Upper lobe of left lung (tissue), 6 donors: ENCODE results near the gene POU2AF3. TPM values are rescaled to one million over a fixed set of nuclear protein-coding genes. Genes with fewer than 3 reads are reported as not detected.
"Not testable (repeated sequence)": the region's sequence is repeated elsewhere in the genome, so short reads cannot be mapped to it uniquely, and the experiment has no call there.

ENCODE experiments used
- ATAC-seq, 2 donors: fragments of 200-7000 bp; cut with Tn5 transposase; one replicate each; pipeline ENCODE4 v1.9.1; 2022; ENCODE audit warnings: mild to moderate bottlenecking in 2 of 2, moderate library complexity in 2 of 2; ENCODE audit not compliant: low FRiP score in 2 of 2
- DNase-seq, 2 donors: peaks; one replicate each; pipeline ENCODE4 v3.0.0-alpha.2; 2019 to 2020
- H3K27ac ChIP-seq, 4 donors: fragments of 200-600 bp; sonication (generic); one replicate each; pipeline ENCODE4 v1.5.1; 2016 to 2019
- H3K27me3 ChIP-seq, 4 donors: fragments of 200-600 bp; sonication (generic); one replicate each; pipeline ENCODE4 v1.5.1; 2017 to 2019
- H3K36me3 ChIP-seq, 4 donors: fragments of 200-600 bp; sonication (generic); one replicate each; pipeline ENCODE4 v1.5.1; 2016 to 2019
- H3K4me1 ChIP-seq, 4 donors: fragments of 200-600 bp; sonication (generic); one replicate each; pipeline ENCODE4 v1.5.1; 2018 to 2019
- H3K4me3 ChIP-seq, 4 donors: fragments of 200-600 bp; sonication (generic); one replicate each; pipeline ENCODE4 v1.5.1; 2017 to 2019; ENCODE audit warnings: mild to moderate bottlenecking in 2 of 4, moderate library complexity in 1 of 4
- H3K9me3 ChIP-seq, 4 donors: fragments of 200-600 bp; sonication (generic); one replicate each; pipeline ENCODE4 v1.5.1; 2018 to 2019
- CTCF ChIP-seq, 6 experiments: fragments of 450-650 bp in 4 of 6; fragments of 200-600 bp in 2 of 6; sonication (generic) in 2 of 6; IDR thresholded peaks; one replicate each; pipeline ENCODE4 v1.5.1; 2016 to 2019; ENCODE audit warnings: antibody characterized with exemption in 6 of 6
- EP300 ChIP-seq, 4 donors: sonication (generic); formaldehyde crosslinking; IDR thresholded peaks; one replicate each; pipeline ENCODE4 v1.5.1; 2017; ENCODE audit warnings: antibody characterized with exemption in 4 of 4, control low read depth in 2 of 4
- POLR2A ChIP-seq, 4 donors: fragments of 450-650 bp; IDR thresholded peaks; one replicate each; pipeline ENCODE4 v1.5.1; 2016 to 2017; ENCODE audit warnings: antibody characterized with exemption in 4 of 4, mild to moderate bottlenecking in 2 of 4
- POLR2AphosphoS5 ChIP-seq, 2 donors: sonication (generic); formaldehyde crosslinking; IDR thresholded peaks; one replicate each; pipeline ENCODE4 v1.5.1; 2017; ENCODE audit warnings: antibody characterized with exemption in 2 of 2
- WGBS, 2 donors: methylation state at CpG; one replicate each; pipeline ENCODE4 v1.1.5; 2017 to 2018; 5-methylcytosine and 5-hydroxymethylcytosine counted together
- total RNA-seq, 6 donors: library from RNA; depleted of rRNA in 4 of 6; stranded (reverse); fragments of >200 nt in 4 of 6; gene quantifications; one replicate each; pipeline versions ENCODE4 v1.1.0 to v1.2.1, GENCODE V29; 2016 to 2021
- donor health status: DM: no; HTN: no; CAD: no; lungs with moderate emphysema.
- donor health status: DM: no; HTN: yes; CAD: no; lungs with severe emphysema.

Gene POU2AF3
- total RNA-seq, 6 donors from 2014 or later: 1.7 to 12.6 (median 3.6) TPM

DNA sequence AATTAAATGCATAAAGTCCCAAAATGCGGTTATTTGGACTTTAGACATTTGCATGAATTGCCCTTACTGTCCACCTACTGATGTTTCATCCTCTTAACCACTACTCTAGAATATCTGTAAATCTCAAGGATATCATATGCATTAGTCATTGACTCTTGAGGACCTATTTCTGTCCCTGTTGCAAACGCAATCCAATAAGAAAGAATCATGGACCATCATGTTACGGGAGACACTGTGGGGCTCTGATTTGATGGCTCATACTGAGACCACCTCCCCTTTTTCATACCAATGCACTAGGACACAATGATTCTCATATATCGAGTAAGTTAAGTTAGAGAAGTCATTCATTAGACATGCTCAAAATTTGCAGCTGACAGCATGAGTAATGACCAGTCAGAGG is 38.5 kb upstream of the POU2AF3 start:
- ATAC-seq (no peak), DNase-seq (no peak)
- H3K27me3 ChIP-seq: no peaks in the 10 kb centered on the region
- WGBS, 2 donors: 88 to 90% methylated on average over 4 of the region's 4 CpGs
- H3K4me1 ChIP-seq: no peaks in the 10 kb centered on the region
- no peak overlapping the region for H3K27ac ChIP-seq
- no peaks in the 10 kb centered on the region for H3K36me3 ChIP-seq
- no peaks in the 10 kb centered on the region for H3K9me3 ChIP-seq
- no peak overlapping the region for H3K4me3 ChIP-seq
- TF ChIP-seq POLR2A (IDR thresholded peaks at IDR 0.05) (no peak), POLR2AphosphoS5 (IDR thresholded peaks at IDR 0.05) (no peak), EP300 (IDR thresholded peaks at IDR 0.05) (no peak), CTCF (IDR thresholded peaks at IDR 0.05) (no peak)

DNA sequence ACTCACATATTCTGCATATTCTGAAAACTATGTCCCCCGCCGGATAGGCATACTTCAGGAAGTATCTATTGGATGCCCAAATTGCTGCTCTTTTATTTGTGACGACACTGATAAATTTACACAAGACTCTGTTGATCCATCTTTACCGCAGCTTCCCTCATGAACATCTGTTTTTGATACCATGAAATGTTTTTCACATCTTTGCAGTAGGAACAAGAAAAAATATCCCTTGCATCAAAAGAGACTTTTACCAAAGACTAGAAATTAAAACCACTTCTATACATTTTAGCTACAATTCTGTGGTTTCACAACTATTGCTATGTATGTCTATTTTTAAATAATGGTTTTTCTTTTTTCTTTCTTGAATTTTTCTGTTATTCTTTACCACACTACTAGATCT is 37.5 kb upstream of the POU2AF3 start:
- Histone ChIP-seq H3K4me3 (no peak overlapping the region), H3K9me3 (no peaks in the 10 kb centered on the region), H3K27ac (no peak overlapping the region), H3K27me3 (no peaks in the 10 kb centered on the region), H3K4me1 (no peaks in the 10 kb centered on the region), H3K36me3 (no peaks in the 10 kb centered on the region)
- 82 to 86% methylated on average over 4 of the region's 4 CpGs for WGBS, 2 donors
- no peak for ATAC-seq
- TF ChIP-seq POLR2AphosphoS5 (IDR thresholded peaks at IDR 0.05) (no peak), CTCF (IDR thresholded peaks at IDR 0.05) (no peak), POLR2A (IDR thresholded peaks at IDR 0.05) (no peak), EP300 (IDR thresholded peaks at IDR 0.05) (no peak)
- no peak for DNase-seq

DNA sequence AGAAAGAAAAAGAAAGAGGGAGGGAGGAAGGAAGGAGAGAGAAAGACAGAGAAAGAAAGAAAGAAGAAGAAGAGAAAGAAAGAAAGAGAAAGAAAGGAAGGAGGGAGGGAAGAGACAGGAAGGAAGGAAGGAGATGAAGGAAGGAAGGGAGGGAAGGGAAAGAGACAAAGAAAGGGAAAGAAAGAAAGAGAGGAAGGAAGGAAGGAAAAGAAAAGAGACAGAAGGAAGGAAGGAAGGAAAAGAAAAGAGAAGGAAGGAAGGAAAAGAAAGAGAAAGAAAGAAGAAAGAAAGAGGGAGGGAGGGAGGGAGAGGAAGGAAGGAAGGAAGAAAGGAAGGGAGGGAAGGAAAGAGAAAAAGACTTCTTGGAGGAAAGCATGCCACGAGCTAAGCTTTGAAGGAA is 33.7 kb upstream of the POU2AF3 start:
- TF ChIP-seq EP300 (IDR thresholded peaks at IDR 0.05) (no peak), CTCF (IDR thresholded peaks at IDR 0.05) (no peak), POLR2A (IDR thresholded peaks at IDR 0.05) (no peak), POLR2AphosphoS5 (IDR thresholded peaks at IDR 0.05) (no peak)
- no peaks in the 10 kb centered on the region for H3K36me3 ChIP-seq
- no peak for DNase-seq
- 81 to 82% methylated on average over 1 of the region's 1 CpG for WGBS, 2 donors
- H3K4me3 ChIP-seq: no peak overlapping the region
- no peak overlapping the region for H3K27ac ChIP-seq
- no peaks in the 10 kb centered on the region for H3K9me3 ChIP-seq
- no peaks in the 10 kb centered on the region for H3K27me3 ChIP-seq
- ATAC-seq: no peak
- no peaks in the 10 kb centered on the region for H3K4me1 ChIP-seq

- Histone ChIP-seq H3K4me1 (no peaks in the 10 kb centered on the region), H3K27me3 (no peaks in the 10 kb centered on the region), H3K36me3 (no peaks in the 10 kb centered on the region), H3K27ac (no peak overlapping the region), H3K4me3 (no peak overlapping the region), H3K9me3 (no peaks in the 10 kb centered on the region)
- DNase-seq (no peak), ATAC-seq (no peak)
- 90 to 94% methylated on average over 2 of the region's 2 CpGs for WGBS, 2 donors
- TF ChIP-seq CTCF (IDR thresholded peaks at IDR 0.05) (no peak), POLR2A (IDR thresholded peaks at IDR 0.05) (no peak), POLR2AphosphoS5 (IDR thresholded peaks at IDR 0.05) (no peak), EP300 (IDR thresholded peaks at IDR 0.05) (no peak)
Observed at GRCh38 chr11:111265421-111265820, 32.9 kb upstream of the POU2AF3 start.

- H3K27ac ChIP-seq, ATAC-seq, H3K9me3 ChIP-seq, H3K4me3 ChIP-seq, H3K27me3 ChIP-seq, H3K36me3 ChIP-seq, DNase-seq, H3K4me1 ChIP-seq: not testable (repeated sequence)
- WGBS, 2 donors: 44 to 59% methylated on average over 4 of the region's 4 CpGs
Observed at GRCh38 chr11:111268303-111268702, 30.0 kb upstream of the POU2AF3 start.
